PC-3 (cell line): ENCODE measurements around the gene VWA7.

Experiments
- CTCF ChIP-seq: fragments of 300-600 bp; sonication (generic); conservative IDR thresholded peaks from 2 replicates; pipeline ENCODE4 v1.5.1; 2017; ENCODE audit warnings: antibody characterized with exemption, low read depth, mild to moderate bottlenecking, low read length
- EZH2phosphoT487 ChIP-seq: fragments of 300-600 bp; sonication (generic); IDR thresholded peaks from 2 replicates; pipeline ENCODE4 v1.6.1; 2018; ENCODE audit warnings: mild to moderate bottlenecking, antibody characterized with exemption, low read length, borderline replicate concordance

DNA sequence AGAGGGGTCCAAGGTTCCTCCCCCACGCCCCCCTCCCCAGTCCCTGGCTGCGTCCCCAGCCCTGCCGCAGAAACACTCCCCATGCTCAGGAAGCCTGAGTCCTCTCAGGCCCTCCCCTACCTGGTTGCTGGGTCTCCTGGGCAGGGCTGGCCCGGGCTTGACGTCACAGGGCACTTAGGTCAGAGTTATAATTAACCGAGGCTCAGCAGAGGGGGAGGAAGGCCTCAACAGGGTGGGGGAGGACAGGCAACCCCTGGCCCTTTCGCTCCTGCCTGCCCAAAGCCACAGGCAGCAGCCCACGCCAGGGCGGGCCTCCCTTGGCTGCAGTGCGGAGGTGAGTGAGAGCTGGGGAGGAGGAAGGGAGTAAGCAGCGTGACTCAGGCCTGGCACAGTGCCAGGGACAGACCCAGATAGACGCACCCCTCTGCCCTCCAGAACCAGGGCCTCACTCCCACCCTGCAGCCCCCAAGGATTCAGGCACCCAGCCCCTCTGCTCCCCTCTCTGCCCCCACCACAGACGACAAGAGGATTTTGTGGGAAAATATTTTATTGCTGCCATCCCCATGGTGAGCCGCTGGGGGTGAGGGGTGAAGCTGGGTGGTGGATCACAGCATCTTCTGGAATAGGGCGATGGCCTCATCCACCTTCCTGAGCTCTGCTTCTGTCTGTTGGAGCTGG is at the start of gene VWA7:
- TF ChIP-seq EZH2phosphoT487: no peak
- no peak for TF ChIP-seq CTCF
